ENCODE data around the gene KDM5A.
"Not testable (repeated sequence)": the region's sequence is repeated elsewhere in the genome, so short reads cannot be mapped to it uniquely, and the experiment has no call there.

The KDM5A gene

GRCh38 chr12:238736-239398 is 150.3 kb downstream of the KDM5A start:
- no peak for DNase-seq (ENCODE audit: low read depth)

GRCh38 chr12:238116-238515 is 151.0 kb downstream of the KDM5A start:
- no peak for DNase-seq (ENCODE audit: low read depth)

GRCh38 chr12:237026-237815 is 151.9 kb downstream of the KDM5A start:
- DNase-seq (ENCODE audit: low read depth): no peak

GRCh38 chr12:236445-236844 is 152.7 kb downstream of the KDM5A start:
- no peak for DNase-seq (ENCODE audit: low read depth)

- not testable (repeated sequence) for DNase-seq (ENCODE audit: low read depth)
These were observed 153.2 kb downstream of the KDM5A start for GRCh38 chr12:235967-236366.

- DNase-seq (ENCODE audit: low read depth): no peak
These were observed 154.2 kb downstream of the KDM5A start for GRCh38 chr12:234891-235415.

GRCh38 chr12:234019-234418 is 155.1 kb downstream of the KDM5A start:
- no peak for DNase-seq (ENCODE audit: low read depth)

GRCh38 chr12:233615-233968 is 155.5 kb downstream of the KDM5A start:
- DNase-seq (ENCODE audit: low read depth): no peak

GRCh38 chr12:232731-233614 is 156.1 kb downstream of the KDM5A start:
- DNase-seq (ENCODE audit: low read depth): no peak

GRCh38 chr12:230925-231671 is 158.0 kb downstream of the KDM5A start:
- no peak for DNase-seq (ENCODE audit: low read depth)
